AG04449 (cell line): ENCODE measurements around the gene UBE2D3.

Experiments
- CTCF ChIA-PET: fragments of 350-600 bp; formaldehyde crosslinking; extraction: SDS; loops from one replicate; lab custom pipeline; 2021; ENCODE audit warnings: antibody characterized with exemption; lab: Yijun Ruan, JAX
- POLR2A ChIA-PET: fragments of 400-600, 350-600 bp; formaldehyde crosslinking; extraction: SDS; loops from one replicate; lab custom pipeline; 2020; ENCODE audit warnings: antibody characterized with exemption, inconsistent platforms; lab: Yijun Ruan, JAX
- DNase-seq: peaks from one replicate; pipeline ENCODE4 v3.0.0-alpha.2; 2010; ENCODE audit warnings: low read depth, low spot score
- H3K4me3 ChIP-seq: 2 replicates; pipeline ENCODE4 v1.5.1; 2011; ENCODE audit warnings: low read depth, mild to moderate bottlenecking, control low read depth, low read length
- TF ChIP-seq, protein P1 (sequence below): IDR thresholded peaks from one replicate; pipeline ENCODE4 v1.5.1; 2011; ENCODE audit warnings: mild to moderate bottlenecking, moderate library complexity, low read length, control low read depth, inconsistent platforms; ENCODE audit not compliant: insufficient read depth; ENCODE audit errors: missing control alignments

Gene UBE2D3

DNA sequence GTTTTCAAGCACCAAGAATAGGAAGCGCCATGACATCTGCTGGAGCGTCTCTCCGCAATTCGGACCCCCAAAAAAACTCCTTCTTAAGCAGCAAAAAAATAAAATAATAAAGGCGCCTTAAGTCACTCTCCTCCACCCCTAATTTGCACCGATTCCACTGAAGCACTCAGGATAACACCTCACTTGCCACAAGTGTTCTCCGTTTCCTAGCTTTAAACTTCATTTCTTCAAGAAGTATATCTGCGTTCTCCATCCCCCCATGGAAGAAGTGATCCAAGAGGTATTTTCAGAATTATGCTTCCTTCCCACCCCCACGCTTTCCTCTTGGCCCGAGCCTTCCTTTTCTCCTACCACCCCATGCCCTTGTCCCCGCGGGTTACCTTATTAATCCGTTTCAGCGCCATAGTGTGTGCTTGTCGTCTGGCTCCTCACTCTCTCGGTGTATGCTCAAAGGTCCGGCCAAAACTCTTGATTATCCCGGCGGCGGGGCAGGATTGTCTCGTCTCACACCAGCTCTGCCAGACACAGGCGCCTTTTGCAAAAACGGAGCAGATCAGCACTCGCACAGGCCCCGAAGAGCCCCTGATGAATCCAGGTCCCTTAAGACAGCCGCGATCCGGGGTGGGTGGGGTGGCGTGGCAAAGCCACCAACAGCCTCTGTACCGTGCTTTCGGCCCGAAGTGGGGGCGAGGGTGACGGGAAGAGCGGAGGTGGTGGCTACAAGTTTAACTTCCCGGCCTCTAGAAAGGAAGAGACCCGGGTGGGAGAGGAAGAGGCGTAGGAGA lies 1.1 kb downstream of the UBE2D3 start:
- CTCF ChIA-PET = interaction anchor here (4.6 to 4.7 kb wide), 2 partner anchors 10 to 205 kb away, joined by 21 to 38 read pairs; no protein-coding TSS in a partner anchor
- POLR2A ChIA-PET = interaction anchor here (1.7 to 4.5 kb wide), 5 partner anchors 10 to 206 kb away, joined by 6 to 54 read pairs (median 37); partner anchors contain the start of gene CISD2
- no peak for DNase-seq
- H3K4me3 ChIP-seq = peak overlapping the region; percentile 86
- TF ChIP-seq, protein P1, sequence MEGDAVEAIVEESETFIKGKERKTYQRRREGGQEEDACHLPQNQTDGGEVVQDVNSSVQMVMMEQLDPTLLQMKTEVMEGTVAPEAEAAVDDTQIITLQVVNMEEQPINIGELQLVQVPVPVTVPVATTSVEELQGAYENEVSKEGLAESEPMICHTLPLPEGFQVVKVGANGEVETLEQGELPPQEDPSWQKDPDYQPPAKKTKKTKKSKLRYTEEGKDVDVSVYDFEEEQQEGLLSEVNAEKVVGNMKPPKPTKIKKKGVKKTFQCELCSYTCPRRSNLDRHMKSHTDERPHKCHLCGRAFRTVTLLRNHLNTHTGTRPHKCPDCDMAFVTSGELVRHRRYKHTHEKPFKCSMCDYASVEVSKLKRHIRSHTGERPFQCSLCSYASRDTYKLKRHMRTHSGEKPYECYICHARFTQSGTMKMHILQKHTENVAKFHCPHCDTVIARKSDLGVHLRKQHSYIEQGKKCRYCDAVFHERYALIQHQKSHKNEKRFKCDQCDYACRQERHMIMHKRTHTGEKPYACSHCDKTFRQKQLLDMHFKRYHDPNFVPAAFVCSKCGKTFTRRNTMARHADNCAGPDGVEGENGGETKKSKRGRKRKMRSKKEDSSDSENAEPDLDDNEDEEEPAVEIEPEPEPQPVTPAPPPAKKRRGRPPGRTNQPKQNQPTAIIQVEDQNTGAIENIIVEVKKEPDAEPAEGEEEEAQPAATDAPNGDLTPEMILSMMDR = no peak

DNA sequence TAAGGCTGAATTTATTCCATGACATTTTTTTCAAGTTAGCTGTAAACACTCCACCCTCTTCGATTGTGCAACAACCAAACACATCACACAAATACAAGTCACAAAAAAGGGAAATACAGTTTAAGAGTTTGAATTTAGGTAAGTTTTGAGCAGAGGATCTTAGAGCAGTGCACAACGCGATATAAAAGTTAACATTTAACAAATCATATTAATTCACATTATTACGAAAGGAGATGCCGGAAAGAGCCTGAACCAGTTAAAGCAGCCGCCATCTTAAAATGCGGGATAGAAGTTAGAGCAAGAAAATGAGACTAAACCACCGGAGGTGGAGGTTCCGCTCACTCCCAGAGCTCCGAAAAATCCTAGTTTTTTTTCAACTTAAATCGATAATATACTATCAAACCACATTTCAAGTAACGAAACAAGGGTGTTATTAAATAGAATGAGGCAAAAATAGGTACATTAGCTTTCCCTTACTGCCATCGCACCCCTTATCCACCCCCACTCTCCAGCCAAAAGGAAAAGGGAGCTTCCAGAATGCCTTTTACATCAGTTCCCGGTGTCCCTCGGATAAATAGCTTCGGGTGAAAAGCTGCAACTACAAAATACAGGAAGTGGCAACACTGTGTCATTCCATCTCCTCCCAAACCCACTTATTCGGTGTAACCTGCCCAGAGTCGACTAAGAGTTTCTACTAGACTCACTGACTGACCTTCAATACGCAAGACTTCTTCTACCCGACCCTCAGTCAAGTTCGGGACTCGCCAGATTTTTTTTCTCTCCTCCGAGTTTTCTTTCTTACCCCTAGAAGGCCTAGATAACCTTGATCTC lies 1.9 kb downstream of the UBE2D3 start:
- no peak for DNase-seq
- TF ChIP-seq, protein P1 = no peak
- H3K4me3 ChIP-seq = peak overlapping the region; percentile 86
- ChIA-PET CTCF (interaction anchor here (4.6 to 4.7 kb wide), 2 partner anchors 9 to 205 kb away, joined by 21 to 38 read pairs; no protein-coding TSS in a partner anchor), POLR2A (interaction anchor here (2.5 to 4.5 kb wide), 3 partner anchors 9 to 205 kb away, joined by 9 to 54 read pairs (median 37); no protein-coding TSS in a partner anchor)

DNA sequence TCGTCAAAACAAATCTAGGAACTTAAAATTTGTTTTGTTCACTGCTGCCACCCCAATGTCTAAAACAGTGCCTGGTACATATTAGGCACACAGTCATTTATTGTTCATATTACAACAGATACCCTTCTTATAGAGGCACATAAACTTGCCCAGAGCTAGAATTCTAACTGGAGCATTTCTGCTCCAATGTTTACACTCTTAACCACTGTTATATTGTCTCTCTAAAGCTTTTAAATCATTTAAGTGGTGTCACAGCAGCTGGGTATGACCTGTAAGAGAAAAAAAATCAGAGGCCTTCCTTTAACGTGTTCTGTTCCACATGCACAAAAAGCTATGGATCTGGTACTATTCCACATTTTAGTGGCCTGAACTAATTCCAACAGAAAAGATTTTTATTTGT lies 3.0 kb downstream of the UBE2D3 start:
- CTCF ChIA-PET = interaction anchor here (0.7 to 4.7 kb wide), 4 partner anchors 8 to 376 kb away, joined by 3 to 38 read pairs (median 12); no protein-coding TSS in a partner anchor
- POLR2A ChIA-PET = interaction anchor here (1.1 to 4.5 kb wide), 2 partner anchors 63 to 204 kb away, joined by 3 to 37 read pairs; no protein-coding TSS in a partner anchor
- TF ChIP-seq, protein P1 = no peak
- peak overlapping the region; percentile 86 for H3K4me3 ChIP-seq
- no peak for DNase-seq

DNA sequence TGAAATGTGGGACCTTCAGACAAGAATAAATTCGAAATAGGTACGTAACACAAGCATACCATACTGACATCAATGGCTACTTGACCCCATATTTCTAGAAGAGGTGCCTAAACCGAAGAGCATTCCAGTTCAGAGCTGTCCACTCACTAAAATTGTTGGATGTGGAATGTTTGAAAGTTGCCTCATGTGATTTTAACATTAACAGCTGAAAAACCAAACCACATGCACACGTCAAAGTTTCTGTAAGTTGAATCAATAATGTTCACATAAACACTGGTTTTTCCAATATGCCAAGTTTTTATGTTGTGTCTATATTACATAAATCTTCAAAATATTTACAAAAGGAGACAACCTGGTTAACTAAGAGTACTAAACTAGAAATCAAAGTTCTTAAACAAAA lies 3.5 kb downstream of the UBE2D3 start:
- peak overlapping the region; percentile 86 for H3K4me3 ChIP-seq
- DNase-seq = no peak
- ChIA-PET CTCF (interaction anchor here (0.7 to 4.6 kb wide), 4 partner anchors 8 to 376 kb away, joined by 3 to 21 read pairs (median 3); no protein-coding TSS in a partner anchor), POLR2A (interaction anchor here (0.7 to 1.1 kb wide), 3 partner anchors 12 to 62 kb away, joined by 3 to 4 read pairs (median 3); partner anchors contain the start of gene CISD2)
- TF ChIP-seq, protein P1 = no peak

DNA sequence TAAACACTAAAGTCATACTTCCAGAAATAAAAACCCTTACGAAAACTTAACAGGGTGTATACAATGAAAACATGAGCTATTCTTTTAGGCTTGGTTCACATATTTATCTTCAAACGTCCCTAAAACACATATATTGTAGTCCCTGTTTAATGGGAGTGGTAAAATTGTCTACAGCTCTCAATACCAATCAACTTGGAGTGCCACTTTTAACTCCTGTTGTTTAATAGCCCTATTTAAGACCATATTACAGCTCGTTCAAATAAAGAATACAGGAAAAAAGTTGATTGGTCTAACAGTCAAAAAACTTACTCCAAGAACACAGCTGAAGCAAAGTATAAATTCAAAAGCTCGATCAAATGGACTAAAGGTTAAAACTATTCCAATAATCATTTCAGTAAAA lies 3.9 kb downstream of the UBE2D3 start:
- ChIA-PET POLR2A (interaction anchor here (0.7 to 1.2 kb wide), 4 partner anchors 11 to 62 kb away, joined by 3 to 4 read pairs (median 3); partner anchors contain the start of gene CISD2), CTCF (interaction anchor here (0.7 to 3.4 kb wide), 5 partner anchors 12 to 272 kb away, joined by 3 to 10 read pairs (median 4); no protein-coding TSS in a partner anchor)
- TF ChIP-seq, protein P1 = no peak
- peak overlapping the region; percentile 86 for H3K4me3 ChIP-seq
- DNase-seq = no peak
